HG02852 (cell line): ENCODE results near the gene TXNRD2.
"Not testable (repeated sequence)": the region's sequence is repeated elsewhere in the genome, so short reads cannot be mapped to it uniquely, and the experiment has no call there.

Experiments used
- ATAC-seq: cut with Tn5 transposase; IDR thresholded peaks from one replicate; pipeline ENCODE4 v1.9.1; 2021; ENCODE audit warnings: mild to moderate bottlenecking, moderate library complexity; ENCODE audit not compliant: unreplicated experiment

TXNRD2 gene

DNA sequence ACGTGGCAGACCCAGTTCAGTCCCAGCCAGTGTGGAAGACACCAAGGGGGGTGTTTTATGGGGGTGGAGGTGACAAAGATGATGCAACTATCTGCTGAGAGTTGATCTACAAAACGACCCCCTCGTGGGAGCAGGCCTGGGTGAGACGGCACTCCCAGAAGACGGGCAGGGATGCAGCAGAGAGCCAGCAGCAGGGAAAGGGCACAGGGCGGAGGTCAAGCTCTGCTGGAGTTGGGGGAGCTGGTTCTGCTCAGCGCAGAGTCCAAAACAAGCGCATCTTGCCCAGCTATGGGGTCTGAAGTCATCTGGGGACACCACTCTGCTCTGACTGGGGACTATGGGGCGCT is 90.9 kb downstream of the TXNRD2 start:
- ATAC-seq, result no peak

DNA sequence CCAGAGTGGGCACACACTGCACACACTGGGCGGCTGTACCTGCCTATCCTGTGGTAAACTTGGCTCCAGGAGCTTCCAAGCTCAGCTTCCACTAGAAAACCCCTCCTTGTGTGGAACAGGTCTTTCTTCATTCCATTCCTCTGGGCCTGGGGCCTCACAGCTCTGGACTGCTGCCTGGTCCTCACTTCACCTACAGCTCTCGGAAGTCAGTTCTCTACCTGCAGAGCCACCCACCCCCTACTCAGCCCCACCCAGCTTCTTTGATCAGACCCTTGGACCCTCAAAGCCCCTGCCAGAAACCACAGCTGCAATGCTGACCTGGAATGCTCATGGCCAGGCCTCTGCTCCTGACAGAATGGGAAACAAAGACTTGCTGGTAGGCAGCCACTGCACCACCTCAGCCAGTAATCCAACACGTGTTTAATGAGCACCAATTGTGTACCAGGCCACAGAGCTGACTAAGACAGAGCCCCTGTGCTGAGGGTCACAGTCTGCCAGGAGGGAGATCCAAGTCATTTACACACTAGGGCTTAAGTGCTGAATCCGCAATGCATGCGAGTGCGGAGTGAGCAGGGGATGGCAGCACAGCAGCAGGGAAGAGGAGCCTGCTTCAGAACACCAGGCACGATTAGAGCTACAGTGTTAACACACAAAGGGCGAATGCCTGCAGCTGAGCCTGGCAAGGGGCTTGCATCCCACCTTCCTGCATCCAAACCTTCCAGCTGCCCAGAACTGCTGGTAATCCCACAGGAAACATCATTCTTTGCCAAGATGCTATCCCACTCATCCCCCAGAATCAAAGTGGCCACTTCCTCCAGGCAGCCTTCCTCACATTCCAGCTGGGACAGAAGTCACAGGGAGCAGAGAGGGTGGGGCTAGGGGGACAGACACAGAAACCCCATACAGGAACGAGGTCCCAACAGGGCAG is 91.5 kb downstream of the TXNRD2 start:
- no peak for ATAC-seq

- no peak for ATAC-seq
Measured at GRCh38 chr22:19848298-19849224, 93.1 kb downstream of the TXNRD2 start.

- no peak for ATAC-seq
Measured at GRCh38 chr22:19847345-19847632, 94.3 kb downstream of the TXNRD2 start.

- no peak for ATAC-seq
Measured at GRCh38 chr22:19846620-19847344, 94.8 kb downstream of the TXNRD2 start.

DNA sequence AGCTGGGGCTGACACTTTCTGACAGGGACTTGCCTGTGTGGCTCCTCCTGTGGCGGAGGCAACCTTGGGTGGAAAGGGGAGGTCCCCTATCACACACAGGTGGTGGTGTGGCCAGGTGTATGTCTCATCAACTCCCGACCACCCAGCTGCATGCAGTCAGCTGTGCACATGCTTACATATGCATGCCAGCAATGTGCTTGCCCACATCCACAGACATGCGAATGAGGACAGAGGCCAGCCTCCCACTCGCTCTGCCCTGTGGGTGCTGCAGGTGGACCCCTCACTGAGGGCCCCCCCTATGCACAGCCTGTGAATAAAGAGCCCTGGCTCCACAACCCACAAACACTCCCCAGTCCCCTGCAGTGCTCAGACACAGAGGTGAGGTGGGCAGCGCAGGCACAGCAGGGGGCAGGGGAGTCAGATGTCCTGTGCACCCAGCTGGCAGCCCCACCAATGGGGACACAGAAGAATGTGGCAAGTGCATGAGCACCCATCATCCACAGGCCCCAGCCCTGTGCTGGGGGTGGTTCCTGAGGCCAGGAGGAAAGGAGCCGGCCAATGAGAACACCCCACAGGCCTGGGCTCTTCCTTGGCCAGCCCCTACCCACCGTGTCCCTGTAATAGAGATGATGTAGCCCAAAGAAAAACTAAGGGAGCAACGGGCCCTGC is 96.4 kb downstream of the TXNRD2 start:
- ATAC-seq, result no peak

DNA sequence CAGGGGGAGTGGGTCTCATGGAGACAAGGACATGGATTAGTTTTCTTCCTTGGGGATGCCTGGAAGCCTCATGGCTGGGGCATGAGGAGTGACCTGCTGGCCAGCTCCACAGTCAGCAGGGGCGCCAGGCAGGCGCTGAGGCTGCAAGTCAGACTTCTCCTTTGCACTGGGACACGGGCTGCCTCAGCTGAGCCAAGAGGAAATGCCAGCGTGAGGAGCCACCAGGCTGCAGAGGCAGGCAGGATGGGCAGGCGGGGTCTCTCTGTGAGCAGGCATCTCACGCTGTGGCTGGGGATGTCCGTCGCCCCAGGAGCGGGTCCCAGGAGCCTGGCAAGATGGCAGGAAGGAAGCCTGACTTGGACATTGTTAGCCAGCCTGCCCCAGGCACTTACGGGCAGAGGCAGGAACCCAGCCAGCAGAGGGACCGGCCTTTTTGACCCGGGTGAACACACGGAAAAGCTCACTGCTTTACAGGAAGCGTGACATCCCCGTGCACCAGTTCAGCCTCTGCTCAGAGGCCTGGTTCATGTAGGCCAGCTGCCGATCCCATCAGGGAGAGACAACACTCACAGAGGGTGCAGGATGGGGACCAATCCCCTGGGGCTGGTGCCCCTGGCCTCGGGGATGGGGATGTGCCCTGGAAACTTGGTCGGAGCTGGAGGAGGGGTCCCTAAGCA is 97.1 kb downstream of the TXNRD2 start:
- no peak for ATAC-seq

DNA sequence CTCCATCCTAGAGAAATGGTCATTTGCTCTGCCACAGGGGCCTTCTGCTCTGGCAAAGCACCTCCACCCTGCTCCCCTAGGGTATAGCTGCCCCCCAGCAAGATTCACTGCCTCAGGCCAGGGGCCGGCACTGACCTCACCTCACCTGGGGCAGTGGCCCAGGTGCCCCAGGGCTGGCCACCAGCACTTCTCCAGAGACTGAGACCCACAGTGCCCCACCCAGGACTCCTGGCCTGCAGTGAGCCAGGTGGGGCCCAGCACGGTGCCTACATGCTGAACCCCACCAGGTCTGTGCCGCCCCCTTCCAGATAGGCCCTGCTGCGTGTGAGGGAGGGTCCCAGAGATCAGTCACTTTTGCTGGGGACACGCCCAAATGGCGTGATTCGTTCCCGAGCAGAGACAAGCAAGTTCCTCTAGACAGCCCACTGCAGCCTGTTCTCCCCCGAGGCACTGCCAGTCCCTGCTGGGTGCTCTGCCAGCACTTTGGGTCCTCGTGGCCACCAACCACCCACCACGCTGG is 97.7 kb downstream of the TXNRD2 start:
- ATAC-seq, result no peak

DNA sequence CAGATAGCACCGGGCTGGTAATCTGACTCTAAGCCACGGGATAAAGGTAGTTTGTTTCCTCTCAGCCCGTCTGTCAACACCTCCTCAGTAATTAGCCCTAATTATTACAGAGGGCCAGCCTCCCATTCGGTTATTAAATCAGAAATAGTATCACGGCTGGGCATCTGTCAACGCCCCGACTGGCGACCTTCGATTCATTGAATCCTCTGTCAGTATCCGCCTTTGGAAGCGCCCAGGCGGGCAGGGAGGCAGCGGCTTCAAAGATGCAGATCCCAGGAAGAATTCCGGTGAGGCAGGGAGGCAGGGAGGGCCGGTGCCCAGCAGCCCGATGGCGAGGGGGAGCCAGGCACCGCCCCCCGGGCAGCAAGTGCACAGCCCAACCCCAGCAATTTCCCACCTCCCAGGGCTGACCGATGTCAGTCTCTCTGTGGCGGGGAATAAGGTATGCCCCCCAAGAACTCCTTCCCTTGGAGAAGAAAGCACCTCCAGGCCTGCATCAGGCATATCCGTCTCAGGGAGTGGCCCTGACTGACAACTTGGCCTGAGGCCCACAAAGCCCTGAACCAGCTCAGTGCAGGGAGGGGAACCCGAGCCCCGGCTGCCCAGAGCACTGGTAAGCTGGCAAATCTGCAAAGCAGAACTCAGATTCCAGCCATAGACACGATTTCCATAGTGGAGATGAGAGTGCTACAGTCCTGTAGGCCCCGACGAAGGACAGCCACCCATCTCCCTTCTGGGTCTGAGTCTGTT is 98.3 kb downstream of the TXNRD2 start:
- ATAC-seq, result no peak

GRCh38 chr22:19842393-19843106 is 99.1 kb downstream of the TXNRD2 start:
- no peak for ATAC-seq

GRCh38 chr22:19841641-19842392 is 99.8 kb downstream of the TXNRD2 start:
- ATAC-seq, result no peak

GRCh38 chr22:19840955-19841640 is 100.5 kb downstream of the TXNRD2 start:
- ATAC-seq, result no peak

DNA sequence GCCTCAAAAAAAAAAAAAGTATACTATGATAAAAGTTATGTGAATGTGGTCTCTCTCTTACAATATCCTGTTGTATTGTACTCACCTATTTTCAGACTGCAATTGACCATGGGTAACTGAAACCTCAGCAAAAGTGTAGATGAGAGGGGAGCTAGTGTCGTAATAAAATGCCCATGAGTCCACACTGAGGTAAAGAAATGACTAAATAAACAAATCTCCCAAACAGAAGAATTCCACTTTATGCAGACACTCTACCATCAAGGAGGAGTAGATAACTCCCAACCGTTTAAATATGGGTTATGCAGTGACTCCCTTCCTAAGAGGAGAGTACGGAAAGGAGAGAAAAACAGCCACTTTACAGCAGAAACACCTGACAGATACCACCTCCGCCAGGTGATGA is 101.6 kb downstream of the TXNRD2 start:
- ATAC-seq, result no peak

GRCh38 chr22:19837915-19838314 is 103.7 kb downstream of the TXNRD2 start:
- no peak for ATAC-seq

- ATAC-seq, result no peak
Measured at GRCh38 chr22:19836512-19836911, 105.1 kb downstream of the TXNRD2 start.

GRCh38 chr22:19834599-19834998 is 107.0 kb downstream of the TXNRD2 start:
- ATAC-seq, result no peak

DNA sequence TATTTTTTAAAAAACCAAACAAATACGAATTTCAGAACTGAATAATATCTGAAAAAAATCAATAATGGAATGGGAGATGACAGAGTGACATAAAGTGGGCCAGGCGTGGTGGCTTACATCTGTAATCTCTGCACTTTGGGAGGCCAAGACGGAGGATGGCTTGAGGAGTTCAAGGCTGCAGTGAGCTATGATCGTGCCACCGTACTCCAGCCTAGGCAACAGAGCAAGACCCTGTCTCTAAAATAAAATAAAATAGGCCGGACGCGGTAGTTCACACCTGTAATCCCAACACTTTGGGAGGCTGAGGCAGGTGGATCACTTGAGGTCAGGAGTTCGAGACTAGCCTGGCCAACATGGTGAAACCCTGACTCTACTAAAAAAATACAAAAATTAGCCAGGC is 108.3 kb downstream of the TXNRD2 start:
- ATAC-seq, result not testable (repeated sequence)
